Endothelial cell (in vitro differentiated cells): Measurements from ENCODE around the gene SSTR4. TPM values are rescaled to one million over a fixed set of nuclear protein-coding genes. Genes with fewer than 3 reads are reported as not detected.
"Not testable (repeated sequence)": the region's sequence is repeated elsewhere in the genome, so short reads cannot be mapped to it uniquely, and the experiment has no call there.

Experiments used
- DNase-seq: peaks from one replicate; pipeline ENCODE4 v3.0.0; 2021; ENCODE audit warnings: low spot score
- H3K27ac Mint-ChIP-seq: one replicate; pipeline ENCODE4 v1.8.0; 2021; ENCODE audit warnings: mixed read lengths, inconsistent platforms; ENCODE audit not compliant: unreplicated experiment
- H3K27me3 Mint-ChIP-seq: one replicate; pipeline ENCODE4 v1.8.0; 2021; ENCODE audit warnings: mild to moderate bottlenecking, moderate library complexity, mixed read lengths, inconsistent platforms; ENCODE audit not compliant: unreplicated experiment
- H3K36me3 Mint-ChIP-seq: one replicate; pipeline ENCODE4 v1.8.0; 2021; ENCODE audit warnings: mild to moderate bottlenecking, low read depth, mixed read lengths, inconsistent platforms; ENCODE audit not compliant: unreplicated experiment
- H3K4me1 Mint-ChIP-seq: one replicate; pipeline ENCODE4 v1.8.0; 2021; ENCODE audit warnings: mild to moderate bottlenecking, mixed read lengths, inconsistent platforms; ENCODE audit not compliant: unreplicated experiment
- H3K4me3 Mint-ChIP-seq: one replicate; pipeline ENCODE4 v1.8.0; 2021; ENCODE audit warnings: mild to moderate bottlenecking, mixed read lengths, inconsistent platforms; ENCODE audit not compliant: unreplicated experiment
- H3K9me3 Mint-ChIP-seq: one replicate; pipeline ENCODE4 v1.8.0; 2021; ENCODE audit warnings: mixed read lengths, inconsistent platforms; ENCODE audit not compliant: unreplicated experiment
- CTCF ChIP-seq: fragments of 200-600 bp; sonication (generic); IDR thresholded peaks from one replicate; pipeline ENCODE4 v1.5.0; 2021; ENCODE audit warnings: antibody characterized with exemption; ENCODE audit not compliant: unreplicated experiment
- total RNA-seq: library from RNA; stranded (reverse); fragmentation: NEBNext Ultra II Directional; extraction: Animal tissue kit (Norgen Biotek cat#: 25700); gene quantifications from one replicate; pipeline ENCODE4 v1.2.1, GENCODE V29; 2021; ENCODE audit not compliant: unreplicated experiment

The SSTR4 gene
- total RNA-seq, 1 donor from 2014 or later: not detected

GRCh38 chr20:23021951-23022350, 13.2 kb upstream of the SSTR4 start:
- Mint-ChIP-seq H3K27me3 (peaks cover 4% of the 10 kb centered on the region), H3K27ac (no peak overlapping the region), H3K4me3 (no peak overlapping the region), H3K9me3 (no peaks in the 10 kb centered on the region), H3K4me1 (peaks cover 22% of the 10 kb centered on the region), H3K36me3 (no peaks in the 10 kb centered on the region)
- no peak for TF ChIP-seq CTCF
- DNase-seq: no peak

GRCh38 chr20:23022849-23023248, 12.3 kb upstream of the SSTR4 start:
- Mint-ChIP-seq H3K9me3 (no peaks in the 10 kb centered on the region), H3K27ac (no peak overlapping the region), H3K27me3 (peaks cover 6% of the 10 kb centered on the region), H3K4me1 (peaks cover 22% of the 10 kb centered on the region), H3K36me3 (no peaks in the 10 kb centered on the region), H3K4me3 (no peak overlapping the region)
- TF ChIP-seq CTCF: no peak
- DNase-seq: no peak

DNA sequence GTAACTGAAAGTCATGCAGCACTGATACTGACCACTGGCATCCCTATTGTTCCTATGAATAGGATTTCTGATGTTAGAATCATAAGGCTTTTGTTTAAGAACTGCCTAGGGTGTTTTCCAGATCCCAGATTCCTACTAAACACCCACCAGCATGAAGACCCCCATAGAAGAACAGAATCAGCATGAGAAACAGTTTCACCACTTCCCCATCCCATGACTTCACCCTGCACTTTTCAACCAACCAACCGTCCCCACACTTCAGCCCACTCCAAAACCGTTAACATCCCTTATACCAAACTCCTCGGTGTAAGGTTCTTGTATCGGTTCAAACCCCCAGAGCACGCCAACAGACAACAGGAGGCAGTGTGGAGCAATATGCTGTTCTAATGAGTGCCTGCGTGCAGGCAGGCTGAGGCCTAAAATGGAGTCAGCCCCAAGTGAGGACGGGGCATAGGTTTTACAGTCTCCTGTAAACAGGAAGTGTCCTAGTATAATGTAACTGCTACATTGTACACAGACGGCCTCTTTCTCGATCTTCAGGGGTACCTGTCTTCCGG, 11.4 kb upstream of the SSTR4 start:
- no peak for DNase-seq
- no peaks in the 10 kb centered on the region for H3K9me3 Mint-ChIP-seq
- no peak overlapping the region for H3K4me3 Mint-ChIP-seq
- H3K27ac Mint-ChIP-seq: no peak overlapping the region
- peaks cover 6% of the 10 kb centered on the region for H3K27me3 Mint-ChIP-seq
- TF ChIP-seq CTCF: no peak
- peaks cover 22% of the 10 kb centered on the region for H3K4me1 Mint-ChIP-seq
- H3K36me3 Mint-ChIP-seq: no peaks in the 10 kb centered on the region

GRCh38 chr20:23024701-23025100, 10.4 kb upstream of the SSTR4 start:
- Mint-ChIP-seq H3K4me3 (no peak overlapping the region), H3K9me3 (no peaks in the 10 kb centered on the region), H3K27me3 (peaks cover 6% of the 10 kb centered on the region), H3K27ac (no peak overlapping the region), H3K36me3 (no peaks in the 10 kb centered on the region), H3K4me1 (peaks cover 22% of the 10 kb centered on the region)
- no peak for TF ChIP-seq CTCF
- no peak for DNase-seq

DNA sequence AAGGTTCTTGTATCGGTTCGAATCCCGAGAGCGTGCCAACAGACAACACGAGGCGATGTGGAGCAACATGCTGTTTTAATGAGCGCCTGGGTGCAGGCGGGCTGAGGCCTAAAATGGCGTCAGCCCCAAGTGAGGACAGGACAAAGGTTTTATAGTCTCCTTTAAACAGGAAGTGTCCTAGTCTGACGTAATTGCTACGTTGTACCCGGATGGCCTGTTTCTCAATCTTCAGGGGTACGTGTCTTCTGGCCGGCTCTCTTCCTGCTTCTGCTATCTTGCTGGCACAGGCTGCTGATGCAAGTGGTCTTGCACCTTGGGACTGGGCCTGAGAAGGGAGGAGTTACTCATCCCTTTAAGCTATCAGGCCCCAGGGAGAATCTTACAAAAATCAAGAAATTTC, 9.6 kb upstream of the SSTR4 start:
- not testable (repeated sequence) for H3K36me3 Mint-ChIP-seq, H3K9me3 Mint-ChIP-seq, H3K27me3 Mint-ChIP-seq, DNase-seq, H3K27ac Mint-ChIP-seq, H3K4me3 Mint-ChIP-seq
- peaks cover 22% of the 10 kb centered on the region for H3K4me1 Mint-ChIP-seq
